Parathyroid adenoma (tissue), 2 donors: ENCODE data around the gene CRIM1.

Source experiments
- H2AFZ ChIP-seq: fragments of 300-600 bp; sonication (generic); one replicate; pipeline ENCODE4 v1.7.0; 2017; ENCODE audit warnings: antibody characterized with exemption, mild to moderate bottlenecking
- H3K27ac ChIP-seq: fragments of 300-600 bp; sonication (generic); one replicate; pipeline ENCODE4 v1.7.0; 2017
- H3K27me3 ChIP-seq: fragments of 300-600 bp; sonication (generic); one replicate; pipeline ENCODE4 v1.7.0; 2017; ENCODE audit warnings: low read length; ENCODE audit not compliant: control insufficient read depth, insufficient read depth
- H3K36me3 ChIP-seq: fragments of 300-600 bp; sonication (generic); one replicate; pipeline ENCODE4 v1.7.0; 2017; ENCODE audit warnings: low read length; ENCODE audit not compliant: control insufficient read depth, insufficient read depth
- H3K4me1 ChIP-seq: fragments of 300-600 bp; sonication (generic); one replicate; pipeline ENCODE4 v1.7.0; 2017; ENCODE audit warnings: control low read depth
- H3K4me2 ChIP-seq: fragments of 300-600 bp; sonication (generic); one replicate; pipeline ENCODE4 v1.7.0; 2017; ENCODE audit warnings: low read length
- H3K4me3 ChIP-seq: fragments of 300-600 bp; sonication (generic); one replicate; pipeline ENCODE4 v1.7.0; 2017; ENCODE audit warnings: low read depth, low read length
- H3K79me2 ChIP-seq: fragments of 300-600 bp; sonication (generic); one replicate; pipeline ENCODE4 v1.7.0; 2017; ENCODE audit warnings: control low read depth
- H3K9ac ChIP-seq: fragments of 300-600 bp; sonication (generic); one replicate; pipeline ENCODE4 v1.7.0; 2017; ENCODE audit warnings: mild to moderate bottlenecking
- H3K9me3 ChIP-seq: fragments of 300-600 bp; sonication (generic); one replicate; pipeline ENCODE4 v1.7.0; 2017; ENCODE audit warnings: low read length; ENCODE audit not compliant: control insufficient read depth
- CTCF ChIP-seq: fragments of 300-600 bp; sonication (generic); IDR thresholded peaks from one replicate; pipeline ENCODE4 v1.7.0; 2017; ENCODE audit warnings: antibody characterized with exemption, mild to moderate bottlenecking
- donor health status: primary hyperparathyroidism.

The CRIM1 gene

GRCh38 chr2:36547906-36548305, 192.3 kb downstream of the CRIM1 start:
- H3K79me2 ChIP-seq = no peaks in the 10 kb centered on the region
- no peak for TF ChIP-seq CTCF
- H3K4me3 ChIP-seq = no peak overlapping the region
- H3K9me3 ChIP-seq = no peaks in the 10 kb centered on the region
- H3K9ac ChIP-seq = no peak overlapping the region
- H3K27me3 ChIP-seq = no peaks in the 10 kb centered on the region
- peaks cover 4% of the 10 kb centered on the region for H3K4me1 ChIP-seq
- H3K27ac ChIP-seq = no peak overlapping the region
- H3K36me3 ChIP-seq = no peaks in the 10 kb centered on the region
- H2AFZ ChIP-seq = no peak overlapping the region
- H3K4me2 ChIP-seq = no peak overlapping the region

- Histone ChIP-seq H3K4me3 (no peak overlapping the region), H3K9me3 (no peaks in the 10 kb centered on the region), H3K4me2 (no peak overlapping the region), H3K36me3 (no peaks in the 10 kb centered on the region), H2AFZ (no peak overlapping the region), H3K9ac (no peak overlapping the region), H3K27ac (no peak overlapping the region), H3K4me1 (peaks cover 4% of the 10 kb centered on the region), H3K79me2 (no peaks in the 10 kb centered on the region), H3K27me3 (no peaks in the 10 kb centered on the region)
- no peak for TF ChIP-seq CTCF
Observed at GRCh38 chr2:36549165-36549574, 193.6 kb downstream of the CRIM1 start.

- H3K4me3 ChIP-seq = no peak overlapping the region
- H3K27me3 ChIP-seq = no peaks in the 10 kb centered on the region
- H3K36me3 ChIP-seq = no peaks in the 10 kb centered on the region
- no peak overlapping the region for H3K9ac ChIP-seq
- no peak overlapping the region for H3K27ac ChIP-seq
- TF ChIP-seq CTCF = no peak
- H3K79me2 ChIP-seq = no peaks in the 10 kb centered on the region
- no peak overlapping the region for H3K4me2 ChIP-seq
- no peak overlapping the region for H2AFZ ChIP-seq
- peaks cover 4% of the 10 kb centered on the region for H3K4me1 ChIP-seq
- H3K9me3 ChIP-seq = no peaks in the 10 kb centered on the region
Observed at GRCh38 chr2:36550006-36550405, 194.4 kb downstream of the CRIM1 start.

DNA sequence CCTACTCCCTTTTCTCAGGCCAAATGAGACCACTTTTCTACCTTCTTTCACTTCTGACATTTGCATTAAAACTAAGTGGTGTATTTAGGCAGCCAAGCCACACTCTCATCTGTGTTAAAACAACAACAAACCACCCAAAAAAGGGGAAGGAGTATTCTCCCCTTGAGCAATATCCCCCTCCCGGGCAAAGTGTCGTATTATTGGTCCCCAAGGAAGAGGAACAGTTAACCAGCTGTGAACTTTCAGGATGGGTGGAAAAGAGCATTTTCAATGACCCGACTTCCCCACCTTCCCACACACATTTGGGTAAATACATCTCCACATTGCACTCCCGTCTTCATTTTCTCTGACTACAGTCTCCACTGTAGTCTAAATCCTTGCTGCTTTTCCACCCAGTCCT, 198.1 kb downstream of the CRIM1 start:
- Histone ChIP-seq H3K4me1 (no peaks in the 10 kb centered on the region), H3K36me3 (no peaks in the 10 kb centered on the region), H3K4me3 (no peak overlapping the region), H3K27ac (no peak overlapping the region), H3K27me3 (no peaks in the 10 kb centered on the region), H2AFZ (no peak overlapping the region), H3K4me2 (no peak overlapping the region), H3K79me2 (no peaks in the 10 kb centered on the region), H3K9me3 (no peaks in the 10 kb centered on the region), H3K9ac (no peak overlapping the region)
- TF ChIP-seq CTCF = no peak

DNA sequence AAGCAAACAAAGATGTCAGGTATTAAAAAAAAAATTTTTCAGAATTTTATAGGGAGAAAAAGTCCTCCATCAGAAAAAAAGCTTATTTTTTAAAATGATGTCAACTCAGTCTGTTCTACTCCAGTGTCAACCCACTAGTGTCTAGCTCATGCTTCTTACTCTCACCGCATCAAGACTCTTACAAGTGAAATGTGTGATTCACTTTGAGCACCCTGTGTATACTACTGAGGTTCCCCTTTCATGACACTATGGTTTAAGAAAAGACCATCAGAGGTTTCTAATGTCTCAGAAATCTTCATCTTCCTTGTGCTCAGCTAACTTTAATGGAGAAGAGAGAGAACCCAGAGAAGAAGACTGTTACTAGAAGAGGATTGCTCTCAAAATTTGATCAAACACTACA, 199.0 kb downstream of the CRIM1 start:
- Histone ChIP-seq H3K79me2 (no peaks in the 10 kb centered on the region), H3K4me2 (no peak overlapping the region), H3K27ac (no peak overlapping the region), H3K4me1 (no peaks in the 10 kb centered on the region), H3K4me3 (no peak overlapping the region), H3K27me3 (no peaks in the 10 kb centered on the region), H3K9ac (no peak overlapping the region), H3K9me3 (no peaks in the 10 kb centered on the region), H2AFZ (no peak overlapping the region), H3K36me3 (no peaks in the 10 kb centered on the region)
- no peak for TF ChIP-seq CTCF
